ENCODE data around the gene UBE2Q2. TPM values are rescaled to one million over a fixed set of nuclear protein-coding genes. Genes with fewer than 3 reads are reported as not detected.

UBE2Q2 gene
- total and polyA plus RNA-seq, 9 of the 15 experiments (the other 6 are each of a cell fraction or from before 2014, with no cell fraction given), result 6.2 to 24.0 (median 16.2) TPM

DNA sequence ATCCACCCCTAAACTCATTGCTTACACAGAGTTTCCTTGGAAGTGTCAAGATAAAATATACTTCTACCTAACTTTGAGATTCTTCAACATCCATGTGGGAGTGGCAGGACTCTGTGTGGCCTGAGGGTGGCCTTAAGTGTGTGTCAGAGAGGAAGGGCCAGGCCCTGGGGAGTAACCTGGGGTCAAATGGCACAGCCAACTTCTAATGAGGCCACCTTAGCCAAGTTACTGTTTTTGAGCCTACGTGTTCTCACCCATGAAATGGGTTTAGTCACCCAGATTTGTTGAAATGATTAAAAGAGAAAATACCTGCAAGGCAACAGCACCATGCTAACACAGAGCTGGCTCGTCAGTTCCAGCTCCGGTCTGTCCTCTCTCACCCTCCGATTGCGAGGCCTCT is 28.5 kb upstream of the UBE2Q2 start (continued):
- TF ChIP-seq CREBBP (IDR thresholded peaks at IDR 0.05; ENCODE audit: low read depth, low read length) (no peak), ARHGAP35 (IDR thresholded peaks at IDR 0.05; ENCODE audit: partially characterized antibody) (no peak), NR2C1 (IDR thresholded peaks at IDR 0.05) (0 out of 2 replicates have a peak, but pooled peaks have one; percentile 19), NR2C1 (tag; IDR thresholded peaks at IDR 0.05) (peak; percentile 67), ZNF3 (CRISPR knock-in tag; IDR thresholded peaks at IDR 0.05) (no peak), RAD21 (CRISPR knock-in tag; conservative IDR thresholded peaks at IDR 0.05 in 1 of 2, IDR thresholded peaks at IDR 0.05 in 1 of 2) (peak in 1 of 2 experiments; percentile 31; a peak in 2 of 4 replicates), TAL1 (IDR thresholded peaks at IDR 0.05) (no peak), PHF20 (IDR thresholded peaks at IDR 0.05; ENCODE audit: partially characterized antibody) (no peak), ZNF282 (CRISPR knock-in tag; IDR thresholded peaks at IDR 0.05) (no peak), RUNX1 (IDR thresholded peaks at IDR 0.05; ENCODE audit: low read depth) (no peak)
- TF ChIP-seq, protein P1, sequence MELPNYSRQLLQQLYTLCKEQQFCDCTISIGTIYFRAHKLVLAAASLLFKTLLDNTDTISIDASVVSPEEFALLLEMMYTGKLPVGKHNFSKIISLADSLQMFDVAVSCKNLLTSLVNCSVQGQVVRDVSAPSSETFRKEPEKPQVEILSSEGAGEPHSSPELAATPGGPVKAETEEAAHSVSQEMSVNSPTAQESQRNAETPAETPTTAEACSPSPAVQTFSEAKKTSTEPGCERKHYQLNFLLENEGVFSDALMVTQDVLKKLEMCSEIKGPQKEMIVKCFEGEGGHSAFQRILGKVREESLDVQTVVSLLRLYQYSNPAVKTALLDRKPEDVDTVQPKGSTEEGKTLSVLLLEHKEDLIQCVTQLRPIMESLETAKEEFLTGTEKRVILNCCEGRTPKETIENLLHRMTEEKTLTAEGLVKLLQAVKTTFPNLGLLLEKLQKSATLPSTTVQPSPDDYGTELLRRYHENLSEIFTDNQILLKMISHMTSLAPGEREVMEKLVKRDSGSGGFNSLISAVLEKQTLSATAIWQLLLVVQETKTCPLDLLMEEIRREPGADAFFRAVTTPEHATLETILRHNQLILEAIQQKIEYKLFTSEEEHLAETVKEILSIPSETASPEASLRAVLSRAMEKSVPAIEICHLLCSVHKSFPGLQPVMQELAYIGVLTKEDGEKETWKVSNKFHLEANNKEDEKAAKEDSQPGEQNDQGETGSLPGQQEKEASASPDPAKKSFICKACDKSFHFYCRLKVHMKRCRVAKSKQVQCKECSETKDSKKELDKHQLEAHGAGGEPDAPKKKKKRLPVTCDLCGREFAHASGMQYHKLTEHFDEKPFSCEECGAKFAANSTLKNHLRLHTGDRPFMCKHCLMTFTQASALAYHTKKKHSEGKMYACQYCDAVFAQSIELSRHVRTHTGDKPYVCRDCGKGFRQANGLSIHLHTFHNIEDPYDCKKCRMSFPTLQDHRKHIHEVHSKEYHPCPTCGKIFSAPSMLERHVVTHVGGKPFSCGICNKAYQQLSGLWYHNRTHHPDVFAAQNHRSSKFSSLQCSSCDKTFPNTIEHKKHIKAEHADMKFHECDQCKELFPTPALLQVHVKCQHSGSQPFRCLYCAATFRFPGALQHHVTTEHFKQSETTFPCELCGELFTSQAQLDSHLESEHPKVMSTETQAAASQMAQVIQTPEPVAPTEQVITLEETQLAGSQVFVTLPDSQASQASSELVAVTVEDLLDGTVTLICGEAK (IDR thresholded peaks at IDR 0.05), result no peak
- TF ChIP-seq, protein P1 (CRISPR knock-in tag; IDR thresholded peaks at IDR 0.05), result no peak
- TF ChIP-seq, protein P2, sequence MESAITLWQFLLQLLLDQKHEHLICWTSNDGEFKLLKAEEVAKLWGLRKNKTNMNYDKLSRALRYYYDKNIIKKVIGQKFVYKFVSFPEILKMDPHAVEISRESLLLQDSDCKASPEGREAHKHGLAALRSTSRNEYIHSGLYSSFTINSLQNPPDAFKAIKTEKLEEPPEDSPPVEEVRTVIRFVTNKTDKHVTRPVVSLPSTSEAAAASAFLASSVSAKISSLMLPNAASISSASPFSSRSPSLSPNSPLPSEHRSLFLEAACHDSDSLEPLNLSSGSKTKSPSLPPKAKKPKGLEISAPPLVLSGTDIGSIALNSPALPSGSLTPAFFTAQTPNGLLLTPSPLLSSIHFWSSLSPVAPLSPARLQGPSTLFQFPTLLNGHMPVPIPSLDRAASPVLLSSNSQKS (CRISPR knock-in tag; IDR thresholded peaks at IDR 0.05), result no peak
- TF ChIP-seq, protein P3, sequence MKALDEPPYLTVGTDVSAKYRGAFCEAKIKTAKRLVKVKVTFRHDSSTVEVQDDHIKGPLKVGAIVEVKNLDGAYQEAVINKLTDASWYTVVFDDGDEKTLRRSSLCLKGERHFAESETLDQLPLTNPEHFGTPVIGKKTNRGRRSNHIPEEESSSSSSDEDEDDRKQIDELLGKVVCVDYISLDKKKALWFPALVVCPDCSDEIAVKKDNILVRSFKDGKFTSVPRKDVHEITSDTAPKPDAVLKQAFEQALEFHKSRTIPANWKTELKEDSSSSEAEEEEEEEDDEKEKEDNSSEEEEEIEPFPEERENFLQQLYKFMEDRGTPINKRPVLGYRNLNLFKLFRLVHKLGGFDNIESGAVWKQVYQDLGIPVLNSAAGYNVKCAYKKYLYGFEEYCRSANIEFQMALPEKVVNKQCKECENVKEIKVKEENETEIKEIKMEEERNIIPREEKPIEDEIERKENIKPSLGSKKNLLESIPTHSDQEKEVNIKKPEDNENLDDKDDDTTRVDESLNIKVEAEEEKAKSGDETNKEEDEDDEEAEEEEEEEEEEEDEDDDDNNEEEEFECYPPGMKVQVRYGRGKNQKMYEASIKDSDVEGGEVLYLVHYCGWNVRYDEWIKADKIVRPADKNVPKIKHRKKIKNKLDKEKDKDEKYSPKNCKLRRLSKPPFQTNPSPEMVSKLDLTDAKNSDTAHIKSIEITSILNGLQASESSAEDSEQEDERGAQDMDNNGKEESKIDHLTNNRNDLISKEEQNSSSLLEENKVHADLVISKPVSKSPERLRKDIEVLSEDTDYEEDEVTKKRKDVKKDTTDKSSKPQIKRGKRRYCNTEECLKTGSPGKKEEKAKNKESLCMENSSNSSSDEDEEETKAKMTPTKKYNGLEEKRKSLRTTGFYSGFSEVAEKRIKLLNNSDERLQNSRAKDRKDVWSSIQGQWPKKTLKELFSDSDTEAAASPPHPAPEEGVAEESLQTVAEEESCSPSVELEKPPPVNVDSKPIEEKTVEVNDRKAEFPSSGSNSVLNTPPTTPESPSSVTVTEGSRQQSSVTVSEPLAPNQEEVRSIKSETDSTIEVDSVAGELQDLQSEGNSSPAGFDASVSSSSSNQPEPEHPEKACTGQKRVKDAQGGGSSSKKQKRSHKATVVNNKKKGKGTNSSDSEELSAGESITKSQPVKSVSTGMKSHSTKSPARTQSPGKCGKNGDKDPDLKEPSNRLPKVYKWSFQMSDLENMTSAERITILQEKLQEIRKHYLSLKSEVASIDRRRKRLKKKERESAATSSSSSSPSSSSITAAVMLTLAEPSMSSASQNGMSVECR (CRISPR knock-in tag; IDR thresholded peaks at IDR 0.05), result no peak

Measured in K562 (cell line).